ENCODE results near the gene RNF130. TPM values are rescaled to one million over a fixed set of nuclear protein-coding genes. Genes with fewer than 3 reads are reported as not detected.

Gene RNF130
- total RNA-seq, 6 experiments from 2014 or later: 66.7 to 119 (median 89.9) TPM

DNA sequence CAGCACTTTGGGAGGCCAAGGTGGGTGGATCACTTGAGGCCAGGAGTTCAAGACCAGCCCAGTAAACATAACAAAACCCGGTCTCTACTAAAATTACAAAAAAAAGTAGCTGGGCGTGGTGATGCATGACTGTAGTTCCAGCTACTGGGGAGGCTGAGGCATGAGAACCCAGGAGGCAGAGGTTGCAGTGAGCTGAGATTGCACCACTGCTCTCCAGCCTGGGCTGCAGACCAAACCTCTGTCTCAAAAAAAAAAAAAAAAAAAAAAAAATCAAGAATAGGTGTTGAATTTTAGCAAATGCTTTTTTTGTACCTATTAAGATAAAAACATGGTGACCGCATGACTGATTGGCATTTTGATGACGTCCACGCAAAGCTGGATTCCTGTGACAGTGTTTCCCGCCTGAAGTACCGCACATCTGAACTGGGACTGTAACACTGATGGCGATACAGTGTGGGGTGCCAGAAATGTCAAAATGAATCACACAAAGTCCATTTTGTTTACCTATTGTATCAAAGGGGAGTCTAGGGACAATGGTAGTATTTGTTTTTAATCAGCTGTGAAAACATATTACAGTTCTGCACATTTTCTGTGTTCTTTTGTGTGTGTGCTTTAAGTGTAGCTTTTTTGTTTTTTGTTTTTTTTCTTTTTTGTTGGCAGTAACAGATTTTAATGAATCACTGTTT is 140.6 kb downstream of the RNF130 start:
- intact Hi-C loops (cut with DNase I): no loop called here
- Histone ChIP-seq H3K4me1 (no peaks in the 10 kb centered on the region), H3K36me3 (no peaks in the 10 kb centered on the region), H3K4me3 (no peak overlapping the region), H3K27ac (no peak overlapping the region), H3K9me3 (no peaks in the 10 kb centered on the region), H3K27me3 (no peaks in the 10 kb centered on the region)
- 89% methylated on average over 8 of the region's 8 CpGs for WGBS (ENCODE audit: insufficient coverage, low coverage, low lambda C conversion rate, missing lambda C conversion rate)
- no peak for DNase-seq
- no peak for ATAC-seq
- TF ChIP-seq POLR2A (IDR thresholded peaks at IDR 0.05): no peak
- TF ChIP-seq, protein P1, sequence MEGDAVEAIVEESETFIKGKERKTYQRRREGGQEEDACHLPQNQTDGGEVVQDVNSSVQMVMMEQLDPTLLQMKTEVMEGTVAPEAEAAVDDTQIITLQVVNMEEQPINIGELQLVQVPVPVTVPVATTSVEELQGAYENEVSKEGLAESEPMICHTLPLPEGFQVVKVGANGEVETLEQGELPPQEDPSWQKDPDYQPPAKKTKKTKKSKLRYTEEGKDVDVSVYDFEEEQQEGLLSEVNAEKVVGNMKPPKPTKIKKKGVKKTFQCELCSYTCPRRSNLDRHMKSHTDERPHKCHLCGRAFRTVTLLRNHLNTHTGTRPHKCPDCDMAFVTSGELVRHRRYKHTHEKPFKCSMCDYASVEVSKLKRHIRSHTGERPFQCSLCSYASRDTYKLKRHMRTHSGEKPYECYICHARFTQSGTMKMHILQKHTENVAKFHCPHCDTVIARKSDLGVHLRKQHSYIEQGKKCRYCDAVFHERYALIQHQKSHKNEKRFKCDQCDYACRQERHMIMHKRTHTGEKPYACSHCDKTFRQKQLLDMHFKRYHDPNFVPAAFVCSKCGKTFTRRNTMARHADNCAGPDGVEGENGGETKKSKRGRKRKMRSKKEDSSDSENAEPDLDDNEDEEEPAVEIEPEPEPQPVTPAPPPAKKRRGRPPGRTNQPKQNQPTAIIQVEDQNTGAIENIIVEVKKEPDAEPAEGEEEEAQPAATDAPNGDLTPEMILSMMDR (IDR thresholded peaks at IDR 0.05): no peak

DNA sequence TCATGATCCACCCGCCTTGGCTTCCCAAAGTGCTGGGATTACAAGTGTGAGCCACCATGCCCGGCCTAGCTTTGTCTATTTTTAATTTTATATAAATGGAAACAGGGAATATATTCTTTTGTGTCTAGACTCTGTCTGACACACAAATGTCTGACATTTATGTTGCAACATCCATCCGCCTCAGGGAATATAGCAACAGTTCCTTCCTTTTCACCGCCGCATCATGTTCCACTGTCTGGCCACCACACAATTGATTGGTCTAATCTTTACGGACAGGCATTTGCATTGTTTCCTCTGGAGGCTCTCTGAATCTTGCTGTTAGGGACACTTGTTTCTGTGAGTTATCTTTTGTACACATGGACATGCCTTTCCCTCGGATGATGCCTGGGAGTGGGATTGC is 143.7 kb downstream of the RNF130 start:
- Histone ChIP-seq H3K4me3 (no peak overlapping the region), H3K36me3 (no peaks in the 10 kb centered on the region), H3K27me3 (no peaks in the 10 kb centered on the region), H3K9me3 (no peaks in the 10 kb centered on the region), H3K27ac (no peak overlapping the region), H3K4me1 (no peaks in the 10 kb centered on the region)
- TF ChIP-seq, protein P1 (IDR thresholded peaks at IDR 0.05): no peak
- intact Hi-C loops (cut with DNase I): no loop called here
- 82% methylated on average over 7 of the region's 7 CpGs for WGBS (ENCODE audit: insufficient coverage, low coverage, low lambda C conversion rate, missing lambda C conversion rate)
- ATAC-seq: no peak
- DNase-seq: no peak

DNA sequence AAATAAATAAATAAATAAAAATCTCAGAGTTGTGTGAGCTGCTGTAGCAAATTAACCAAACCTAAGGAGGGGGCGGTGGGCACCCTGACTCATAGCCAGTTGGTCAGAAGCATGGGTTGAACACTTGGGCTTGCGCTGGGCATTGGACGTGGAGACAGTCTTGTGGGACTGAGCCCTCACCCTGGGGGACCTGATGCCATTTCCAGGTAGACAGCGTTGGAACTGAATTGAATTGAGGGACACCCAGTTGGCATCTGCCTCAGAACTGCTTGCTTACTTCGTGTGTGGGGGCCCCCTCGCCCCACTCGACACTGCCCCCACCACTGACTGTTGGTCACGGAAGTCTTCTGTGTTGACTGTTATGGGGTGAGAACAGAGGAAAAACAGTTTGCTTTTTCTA is 144.9 kb downstream of the RNF130 start:
- Histone ChIP-seq H3K36me3 (no peaks in the 10 kb centered on the region), H3K27me3 (no peaks in the 10 kb centered on the region), H3K4me3 (no peak overlapping the region), H3K9me3 (no peaks in the 10 kb centered on the region), H3K4me1 (no peaks in the 10 kb centered on the region), H3K27ac (no peak overlapping the region)
- TF ChIP-seq, protein P1 (IDR thresholded peaks at IDR 0.05): no peak
- no peak for TF ChIP-seq POLR2A (IDR thresholded peaks at IDR 0.05)
- intact Hi-C loops (cut with DNase I): no loop called here
- WGBS (ENCODE audit: insufficient coverage, low coverage, low lambda C conversion rate, missing lambda C conversion rate): 71% methylated on average over 4 of the region's 8 CpGs
- ATAC-seq (no peak), DNase-seq (no peak)

DNA sequence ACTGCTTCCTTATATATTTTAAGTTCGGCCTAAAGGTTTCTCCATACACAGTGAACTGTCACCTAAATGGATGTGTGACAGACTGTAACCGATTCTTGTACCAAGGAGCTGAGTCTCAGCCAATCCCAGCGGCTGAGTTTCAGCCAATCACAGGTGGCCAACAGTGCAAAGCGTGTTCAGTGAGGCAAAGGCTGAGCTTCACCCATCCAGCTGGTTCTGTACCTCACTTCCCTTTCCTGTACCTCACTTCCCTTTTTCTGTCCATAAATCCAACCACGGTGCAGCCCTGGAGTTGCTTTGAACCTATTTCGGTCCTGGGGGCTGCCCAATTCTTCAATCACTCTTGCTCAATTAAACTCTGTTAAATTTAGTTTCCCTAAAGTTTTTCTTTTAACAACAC is 148.1 kb downstream of the RNF130 start:
- no peaks in the 10 kb centered on the region for H3K36me3 ChIP-seq
- no peak overlapping the region for H3K4me3 ChIP-seq
- H3K27ac ChIP-seq: no peak overlapping the region
- no peaks in the 10 kb centered on the region for H3K4me1 ChIP-seq
- intact Hi-C loops (cut with DNase I): no loop called here
- H3K9me3 ChIP-seq: no peaks in the 10 kb centered on the region
- 74% methylated on average over 6 of the region's 6 CpGs for WGBS (ENCODE audit: insufficient coverage, low coverage, low lambda C conversion rate, missing lambda C conversion rate)
- TF ChIP-seq, protein P1 (IDR thresholded peaks at IDR 0.05): no peak
- no peak for TF ChIP-seq POLR2A (IDR thresholded peaks at IDR 0.05)
- H3K27me3 ChIP-seq: no peaks in the 10 kb centered on the region
- DNase-seq (no peak), ATAC-seq (no peak)
